Activated CD4-positive, alpha-beta T cell treated with anti-CD3 and anti-CD28 coated beads, Interleukin-2, Interleukin-4, amounts not matched to agents 100 ng/mL and 50 ng/mL, durations not matched to agents 16 hours and 8 hours (primary cell): Measurements from ENCODE around the gene LHX4.

ENCODE experiments used
- DNase-seq: peaks from one replicate; pipeline ENCODE4 v3.0.0-alpha.2; 2020; ENCODE audit warnings: low spot score

The LHX4 gene

DNA sequence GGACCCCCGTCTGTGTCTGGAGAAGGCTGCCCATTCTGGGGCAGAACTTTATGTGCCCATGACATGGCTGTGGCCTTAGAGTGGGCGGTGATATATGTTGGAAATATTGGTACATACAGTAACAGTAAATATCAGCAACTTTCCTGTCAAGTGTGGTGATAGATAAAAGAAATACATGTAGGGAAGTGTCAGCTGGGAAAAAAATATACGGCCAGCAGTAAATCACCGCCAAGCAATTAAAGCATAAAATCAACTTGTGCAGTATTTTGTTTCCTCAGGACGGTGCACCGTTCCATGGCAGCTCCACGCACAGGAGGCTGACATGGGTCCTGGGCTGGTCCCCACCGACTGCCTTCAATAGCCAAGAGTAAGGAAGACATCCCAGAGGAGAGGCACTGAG lies 27.4 kb downstream of the LHX4 start:
- no peak for DNase-seq

DNA sequence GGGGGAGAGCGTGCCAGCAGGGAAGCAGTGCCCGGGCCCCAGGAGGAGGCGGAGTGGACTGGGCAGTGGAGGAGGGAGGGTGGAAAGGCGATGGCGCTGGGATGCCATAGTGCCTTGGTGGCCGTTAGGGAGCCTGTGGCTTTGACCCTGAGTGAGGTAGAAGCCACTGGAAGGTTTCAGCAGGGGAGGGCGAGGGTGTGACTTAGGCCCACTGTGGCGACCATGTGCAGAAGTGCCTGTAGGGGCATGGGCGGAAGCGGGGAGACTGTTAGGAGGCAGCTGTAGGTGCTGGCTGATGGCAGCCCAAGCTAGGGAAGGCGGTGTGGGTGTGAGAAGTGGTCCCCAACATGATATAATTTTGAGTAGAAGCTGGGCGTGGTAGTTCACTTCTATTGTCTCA lies 28.2 kb downstream of the LHX4 start:
- no peak for DNase-seq

DNA sequence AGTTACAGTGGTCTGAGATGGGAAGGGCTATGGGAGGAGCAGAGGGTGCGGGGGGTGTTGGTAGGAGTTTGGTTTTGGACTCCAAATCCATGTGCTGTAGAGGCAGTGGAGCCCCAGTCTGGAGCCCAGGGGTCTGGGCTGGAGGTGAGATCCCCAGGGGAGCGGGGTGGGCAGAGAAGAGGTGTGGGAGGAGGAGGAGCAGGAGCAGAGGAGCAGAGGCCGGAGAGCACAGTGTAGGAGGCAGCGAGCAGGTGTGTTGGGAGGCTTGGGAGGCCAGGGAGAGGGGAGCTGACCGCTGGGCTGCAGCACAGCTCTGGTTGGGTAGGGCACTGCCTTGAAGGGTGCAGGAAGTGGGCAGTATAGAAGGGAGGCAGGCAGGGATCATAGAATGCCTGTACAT lies 28.9 kb downstream of the LHX4 start:
- DNase-seq = no peak

DNA sequence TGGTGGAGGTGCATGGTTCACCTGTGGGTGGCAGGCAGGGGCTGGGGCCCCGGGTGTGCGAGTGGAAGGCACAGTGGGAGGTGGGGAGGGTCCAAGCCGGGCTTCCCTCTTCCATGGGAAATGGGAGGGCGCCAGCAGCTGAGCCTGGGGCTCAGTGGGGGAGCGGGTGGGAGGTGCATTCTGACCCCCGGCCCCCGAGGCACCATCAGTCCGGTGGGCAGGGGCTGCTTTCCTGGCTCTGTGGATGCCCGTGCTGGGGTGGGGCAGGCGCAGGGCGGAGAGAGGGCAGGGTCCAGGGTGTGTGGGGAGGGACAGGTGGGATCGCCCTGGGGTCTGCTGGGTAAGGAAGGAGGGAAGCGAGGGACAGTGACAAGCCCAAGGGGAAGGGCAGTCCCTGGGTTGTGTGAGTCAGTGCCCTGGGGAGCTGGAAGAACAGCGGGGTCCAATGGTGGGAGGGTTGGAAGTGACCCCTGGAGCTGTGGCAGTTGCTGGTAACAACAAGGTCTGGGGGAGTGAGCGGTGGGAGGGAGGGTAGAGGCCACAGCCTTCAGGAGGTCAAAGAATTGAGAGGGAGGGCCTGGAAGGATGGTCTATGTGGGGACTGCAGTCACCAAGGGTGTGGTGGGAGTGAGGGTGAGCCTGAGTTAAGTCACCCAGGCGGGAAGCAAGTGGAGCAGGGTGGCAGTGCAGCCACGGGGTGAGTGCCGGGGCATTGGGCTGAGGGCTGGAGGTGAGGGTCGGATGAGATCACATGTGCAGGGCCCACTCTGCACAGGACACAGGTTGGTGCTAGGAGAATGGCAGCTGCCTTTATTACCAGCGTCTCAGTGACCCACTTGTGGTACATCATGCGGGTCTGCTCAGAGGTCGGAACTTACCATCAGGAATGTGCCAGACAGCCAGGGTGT lies 29.6 kb downstream of the LHX4 start:
- DNase-seq = no peak

DNA sequence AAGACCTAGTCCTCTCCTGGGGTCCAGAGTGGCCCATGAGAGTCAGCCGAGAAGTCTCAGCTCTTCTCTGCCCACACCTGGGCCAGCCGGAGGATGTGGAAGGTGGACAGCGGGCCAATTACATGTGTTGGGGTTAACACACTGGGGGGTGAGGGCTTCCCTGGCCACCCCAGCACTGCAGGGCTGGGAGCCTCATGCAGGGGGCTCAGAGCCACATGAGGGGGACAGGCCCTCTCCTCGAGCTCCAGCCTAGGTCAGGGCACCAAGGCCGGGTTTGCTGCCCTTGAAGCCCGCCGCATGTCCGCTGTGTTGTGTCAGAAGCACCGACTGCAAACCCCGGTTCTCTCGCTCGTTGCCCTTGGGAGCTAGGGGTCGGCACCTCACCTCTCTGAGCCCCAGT lies 30.5 kb downstream of the LHX4 start:
- no peak for DNase-seq

DNA sequence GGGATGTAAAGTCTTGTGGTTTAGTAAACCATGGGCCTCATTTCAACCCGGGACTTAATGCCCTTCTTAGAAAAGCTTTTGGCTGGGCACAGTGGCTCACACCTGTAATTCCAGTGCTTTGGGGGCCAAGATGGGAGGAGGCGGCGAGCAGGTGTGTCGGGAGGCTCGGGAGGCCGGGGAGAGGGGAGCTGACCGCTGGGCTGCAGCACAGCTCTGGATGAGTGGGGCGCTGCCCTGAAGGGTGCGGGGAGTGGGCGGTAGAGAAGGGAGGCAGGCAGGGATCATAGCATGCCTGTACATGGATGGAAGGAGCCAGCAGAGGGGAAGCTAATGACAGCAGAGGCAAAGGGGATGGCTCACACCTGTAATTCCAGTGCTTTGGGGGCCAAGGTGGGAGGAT lies 31.0 kb downstream of the LHX4 start:
- DNase-seq = no peak

DNA sequence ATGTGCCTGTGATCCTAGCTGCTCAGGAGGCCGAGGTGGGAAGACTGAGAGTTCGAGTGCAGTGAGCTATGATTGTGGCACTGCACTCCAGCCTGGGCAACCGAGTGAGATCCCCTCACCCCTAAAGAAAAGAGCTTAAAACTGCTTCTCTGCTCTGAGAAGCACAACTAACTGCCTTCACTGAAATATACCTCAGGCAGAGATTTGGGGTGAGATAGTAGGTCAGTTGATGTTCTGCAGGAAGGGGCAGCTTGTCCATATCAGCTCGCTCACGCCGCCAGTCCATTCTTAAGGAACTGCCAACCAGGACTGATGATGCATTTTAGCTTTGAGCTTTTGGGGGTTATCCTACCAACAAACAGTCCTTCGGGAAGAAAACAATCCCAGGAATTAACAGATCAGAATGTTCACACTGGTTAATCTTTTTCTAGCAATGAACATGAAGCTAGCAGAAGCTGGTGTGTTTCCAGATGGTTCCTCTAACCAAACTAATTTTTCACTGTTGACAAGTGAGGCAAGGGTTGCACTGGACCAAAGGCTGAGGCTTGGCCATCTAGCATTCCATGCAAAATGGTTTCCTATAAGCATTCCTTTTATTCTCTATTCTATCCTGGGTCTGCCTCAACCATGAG lies 31.6 kb downstream of the LHX4 start:
- no peak for DNase-seq

DNA sequence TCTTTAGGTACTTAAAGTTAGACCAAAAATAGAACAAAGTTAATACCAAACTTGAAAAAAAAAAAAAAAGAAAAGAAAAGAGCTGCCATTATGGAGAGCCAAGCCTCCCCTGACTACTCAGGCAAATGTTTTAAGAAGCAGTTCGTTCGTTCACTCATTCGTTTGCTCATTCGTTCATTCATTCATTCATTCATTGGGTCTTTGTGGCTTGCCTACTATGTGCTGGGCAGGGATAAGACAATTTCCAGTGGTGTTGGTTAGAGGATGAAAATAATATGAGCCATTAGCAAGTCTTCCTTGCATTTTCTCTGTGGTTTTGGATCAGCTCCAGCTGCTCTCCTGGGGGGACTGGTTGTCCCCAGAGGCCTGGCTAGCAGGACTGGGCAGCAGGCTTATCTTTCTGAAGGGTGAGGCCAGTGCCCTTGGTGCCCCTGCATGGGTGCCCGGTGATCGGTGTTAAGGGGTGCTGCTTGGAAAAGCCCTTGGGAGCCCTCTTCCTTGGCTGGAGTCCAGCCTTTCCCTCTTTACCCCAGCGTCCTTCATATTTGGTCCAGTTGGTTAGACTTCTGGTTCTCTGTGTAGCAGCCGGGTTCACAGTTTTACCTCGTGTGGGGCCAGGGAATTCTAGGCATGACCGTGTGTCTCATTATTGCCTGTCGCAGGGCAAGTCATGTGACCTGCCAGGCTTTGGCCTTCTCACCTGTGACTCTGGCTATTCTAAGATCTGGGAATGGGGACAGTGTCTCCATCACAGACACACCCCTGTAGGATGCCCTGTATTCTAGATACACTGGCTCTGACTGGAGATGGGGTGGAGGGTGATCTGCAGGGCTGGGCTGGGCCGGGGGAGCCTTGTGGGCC lies 32.8 kb downstream of the LHX4 start:
- DNase-seq = no peak

DNA sequence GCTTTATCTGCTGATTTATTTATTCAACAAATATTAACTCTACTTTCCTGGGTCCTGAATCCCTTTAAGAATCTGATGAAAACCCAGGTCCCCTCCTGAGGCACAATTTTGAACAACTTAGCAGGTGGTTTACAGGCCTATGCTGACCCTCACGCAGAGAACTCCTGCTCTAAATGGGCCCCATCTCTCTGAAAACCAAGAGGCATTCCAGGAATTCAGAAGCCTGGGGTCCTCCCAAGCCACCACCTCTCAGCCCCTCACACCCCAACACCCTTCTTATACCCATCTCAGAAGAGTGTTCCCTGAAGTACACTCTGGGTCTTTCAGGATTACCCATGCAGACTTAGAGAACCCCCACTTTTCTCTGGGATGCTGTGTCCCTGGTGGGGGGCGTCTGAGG lies 34.5 kb downstream of the LHX4 start:
- no peak for DNase-seq

DNA sequence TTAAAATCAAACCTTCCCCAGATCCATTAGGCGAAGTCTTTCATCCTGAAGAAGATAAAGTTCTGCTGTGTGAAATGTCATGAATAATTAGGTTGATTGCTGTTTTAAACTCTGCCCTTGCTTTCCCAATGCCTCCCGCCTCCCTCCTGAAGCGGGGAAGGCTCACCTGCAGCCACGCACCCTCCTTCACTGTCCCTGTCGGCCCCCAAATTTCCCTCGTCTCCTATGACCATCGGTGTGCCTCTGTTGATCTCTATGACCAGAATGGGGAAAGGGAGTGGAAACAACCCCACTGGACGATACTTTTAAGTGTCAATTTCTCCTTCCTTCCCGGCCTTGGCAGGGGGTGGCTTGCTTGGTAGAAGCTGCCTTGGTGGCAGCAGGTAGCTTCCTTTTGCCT lies 35.1 kb downstream of the LHX4 start:
- DNase-seq = no peak

DNA sequence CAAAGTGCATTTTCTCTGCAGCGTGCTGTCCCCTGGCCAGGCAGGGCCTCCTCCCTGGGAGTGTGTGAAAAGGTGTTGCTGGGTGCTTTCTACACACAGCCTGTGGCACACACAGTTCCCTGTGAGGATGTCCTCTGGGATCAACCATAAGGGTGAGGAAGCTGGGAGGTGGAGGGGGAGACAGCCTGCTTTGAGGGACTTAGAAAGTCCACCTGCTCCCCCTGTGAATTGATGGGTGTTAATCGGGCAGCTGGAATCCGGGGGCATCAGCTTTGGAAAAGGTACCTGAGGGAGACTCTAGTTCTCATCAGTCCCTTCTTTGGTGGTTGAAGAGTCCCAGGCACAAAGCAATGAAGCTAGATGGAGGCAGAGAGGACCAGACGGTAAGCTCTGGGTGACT lies 35.8 kb downstream of the LHX4 start:
- no peak for DNase-seq

DNA sequence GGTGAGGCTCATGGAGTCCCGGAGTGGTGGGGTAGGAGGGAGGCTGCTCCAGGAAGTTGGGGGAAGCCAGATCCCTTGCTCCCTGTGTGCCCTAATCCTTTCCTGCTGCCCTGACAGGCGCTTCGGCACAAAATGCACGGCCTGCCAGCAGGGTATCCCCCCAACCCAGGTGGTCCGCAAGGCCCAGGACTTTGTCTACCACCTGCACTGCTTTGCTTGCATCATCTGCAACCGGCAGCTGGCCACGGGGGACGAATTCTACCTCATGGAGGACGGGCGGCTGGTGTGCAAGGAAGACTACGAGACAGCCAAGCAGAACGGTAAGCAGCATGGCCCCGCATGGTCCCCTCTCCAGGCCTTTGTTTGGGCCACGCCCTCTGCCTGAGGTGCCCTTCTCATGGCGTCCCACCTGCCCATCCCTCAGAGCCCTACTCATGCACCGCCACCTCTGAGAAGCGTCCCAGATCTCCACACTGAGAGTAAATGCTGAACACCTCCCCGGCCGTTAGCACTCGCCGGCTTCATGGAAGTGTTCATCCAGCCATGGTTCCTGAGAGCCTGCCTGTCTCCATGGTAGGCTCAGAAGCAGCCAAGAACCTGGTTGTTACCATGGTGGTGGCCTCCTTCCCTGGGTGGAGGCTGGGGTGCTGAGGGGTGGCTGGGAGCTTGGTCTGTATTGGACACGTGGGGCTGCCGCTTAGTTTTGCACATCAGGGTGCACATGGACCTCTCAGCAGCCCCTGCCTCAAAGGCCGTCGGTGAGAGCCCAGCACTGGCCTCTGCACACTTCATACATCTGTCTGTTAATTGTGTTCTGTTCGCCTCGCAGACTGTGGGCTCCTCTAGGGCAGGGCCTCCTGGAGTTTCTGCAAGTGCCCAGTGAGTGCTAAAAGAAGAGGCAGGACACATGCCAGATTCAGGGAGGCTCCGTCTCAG lies 36.5 kb downstream of the LHX4 start:
- no peak for DNase-seq

DNA sequence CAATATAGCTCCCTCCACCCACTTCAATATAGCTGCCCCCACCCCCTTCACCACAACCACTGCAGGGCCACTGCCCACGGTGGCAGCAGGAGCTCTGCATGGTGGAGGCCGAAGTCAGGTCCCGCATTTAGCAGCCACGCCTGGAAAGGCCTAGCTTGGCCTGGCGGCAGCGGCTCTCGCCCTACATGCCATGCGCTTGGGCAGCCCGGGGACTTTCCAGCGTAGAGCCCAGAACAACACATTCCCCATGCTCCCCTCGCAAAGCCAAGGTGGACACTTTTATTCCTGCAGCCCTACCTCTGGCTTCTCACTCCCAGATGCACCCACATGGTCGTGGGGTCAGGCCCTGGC lies 37.1 kb downstream of the LHX4 start:
- no peak for DNase-seq

DNA sequence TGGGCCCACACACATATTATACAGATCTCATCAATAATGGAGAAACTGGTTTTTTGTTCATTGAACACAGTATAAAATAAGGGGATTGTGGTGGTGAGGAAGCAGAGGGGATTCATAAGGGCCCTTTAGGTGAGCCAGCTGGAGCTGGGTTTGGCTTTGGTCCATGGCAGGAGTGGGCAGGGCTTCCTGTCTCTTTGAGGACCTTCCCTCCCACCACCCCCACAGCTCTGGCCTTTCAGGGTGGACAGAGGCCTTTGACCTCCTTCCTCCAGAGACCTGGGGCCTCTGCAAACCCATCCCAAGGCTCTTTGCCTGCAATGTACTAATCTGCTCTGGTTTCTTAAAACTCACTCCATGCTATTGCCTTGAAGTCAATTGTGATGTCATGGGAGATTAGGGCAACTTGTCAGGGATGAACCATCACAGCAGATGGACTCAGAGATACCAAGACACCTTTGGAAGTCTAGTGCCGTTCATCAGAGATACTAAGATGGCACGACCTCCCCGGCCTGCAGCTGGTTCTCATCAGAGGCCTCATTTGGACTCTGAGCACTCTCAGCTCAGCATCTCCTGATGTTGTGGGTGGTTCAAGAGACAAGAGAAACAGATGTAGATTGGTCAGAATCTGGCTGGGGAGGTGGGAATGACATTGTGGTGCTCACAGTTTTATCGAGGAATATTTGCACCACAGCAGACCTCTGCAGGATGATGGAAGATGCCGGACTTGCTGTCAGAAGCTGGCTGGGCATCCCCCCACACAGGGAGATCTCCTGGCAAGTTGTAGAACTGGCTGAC lies 37.9 kb downstream of the LHX4 start:
- DNase-seq = no peak

DNA sequence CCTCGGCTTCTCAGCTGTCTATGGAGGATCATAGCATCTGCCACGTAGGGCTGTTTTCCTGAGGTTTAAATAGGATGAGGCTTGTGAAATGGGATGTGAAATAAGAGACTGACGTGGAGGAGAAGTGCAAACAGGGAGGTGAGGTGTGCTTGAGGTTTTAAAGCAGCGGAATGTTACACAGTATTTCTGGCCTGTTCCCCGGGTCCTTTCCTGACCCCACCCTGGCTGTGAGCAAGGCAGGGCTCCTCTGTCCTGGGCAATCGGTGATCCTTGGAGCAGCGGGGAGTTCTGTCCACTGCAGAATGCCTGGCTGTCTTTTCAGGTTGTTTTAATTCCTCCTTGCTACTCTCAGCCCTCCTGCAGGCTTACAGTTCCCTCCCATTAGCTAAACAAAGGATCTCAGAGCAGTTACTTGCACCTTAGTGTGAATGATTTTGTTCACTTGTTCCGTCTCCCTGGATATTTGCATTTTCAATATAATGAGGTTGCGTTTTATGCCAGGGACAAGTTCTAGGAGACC lies 38.6 kb downstream of the LHX4 start:
- DNase-seq = no peak

DNA sequence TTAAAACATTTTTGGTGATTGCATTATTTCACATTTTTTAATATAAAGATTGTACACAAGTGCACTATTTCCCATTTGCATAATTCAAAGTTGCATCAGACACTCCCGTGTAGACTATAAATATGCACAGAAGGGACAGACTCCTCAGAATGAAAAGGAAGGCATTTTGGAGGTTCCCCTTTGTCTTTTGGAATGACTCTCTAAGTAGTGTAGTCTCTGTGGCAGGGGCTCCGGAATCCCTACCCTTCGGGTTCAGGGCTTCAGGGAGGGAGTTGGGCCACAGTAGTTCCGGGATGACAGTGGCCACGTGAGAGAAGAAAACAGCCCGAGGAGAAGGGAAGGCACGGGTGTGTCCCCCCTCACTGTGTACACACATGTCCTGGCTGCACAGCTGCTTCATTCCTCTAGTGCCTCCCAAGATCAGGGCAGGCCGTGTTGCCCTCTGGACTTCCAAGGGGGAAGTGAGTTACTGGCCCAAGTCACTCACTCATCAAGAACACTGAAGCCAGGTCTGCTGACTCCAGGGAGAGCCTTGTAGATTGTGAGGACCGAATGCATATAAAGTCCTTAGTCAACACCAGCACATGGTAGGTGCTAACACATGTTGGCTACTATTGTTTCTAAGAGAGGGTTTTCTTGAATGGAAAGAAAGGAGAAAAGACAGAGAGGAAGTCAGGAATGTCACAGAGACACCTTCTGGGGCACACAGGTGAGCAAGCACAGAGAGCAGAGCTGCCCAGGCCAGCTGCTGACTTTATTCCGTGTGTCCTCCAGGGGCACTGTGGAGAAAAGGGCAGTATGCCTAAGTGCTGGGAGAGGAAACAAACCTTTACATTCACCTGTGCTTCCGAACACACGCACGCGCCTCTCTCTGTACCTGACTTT lies 39.8 kb downstream of the LHX4 start:
- DNase-seq = no peak

DNA sequence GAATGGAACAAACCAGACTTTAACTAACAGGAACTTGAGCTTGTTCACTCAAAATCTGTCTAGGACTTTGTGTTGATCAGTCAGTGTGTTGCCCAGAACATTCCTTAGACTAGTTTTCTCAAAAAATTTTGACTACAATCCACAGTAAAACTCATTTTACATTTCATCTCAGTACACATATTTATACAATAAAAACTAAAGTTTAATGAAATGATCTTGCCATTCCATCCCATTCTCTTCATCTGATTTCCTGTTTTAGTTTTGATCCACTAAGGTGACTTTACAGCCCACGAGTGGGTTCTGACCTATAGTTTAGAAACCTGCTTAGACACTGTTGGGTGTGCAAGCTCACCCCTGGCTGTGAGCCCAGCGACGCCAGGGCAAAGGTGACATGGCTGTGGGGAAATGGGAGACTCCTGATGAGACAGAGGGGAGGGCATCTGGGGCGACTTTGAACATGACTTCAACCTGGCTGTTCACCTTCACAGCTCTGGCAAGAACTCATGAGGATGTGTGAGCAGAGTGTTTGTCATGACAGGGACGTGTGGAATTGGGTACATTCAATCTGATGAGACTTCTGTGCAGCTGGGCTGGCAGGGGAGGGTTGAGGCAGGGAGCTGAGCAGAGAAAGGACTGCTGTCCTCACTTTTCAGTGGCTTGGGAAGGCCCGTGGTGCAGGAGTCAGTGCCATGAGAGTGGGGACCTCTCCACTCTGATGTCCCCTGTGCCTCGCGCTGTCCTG lies 40.6 kb downstream of the LHX4 start:
- no peak for DNase-seq

DNA sequence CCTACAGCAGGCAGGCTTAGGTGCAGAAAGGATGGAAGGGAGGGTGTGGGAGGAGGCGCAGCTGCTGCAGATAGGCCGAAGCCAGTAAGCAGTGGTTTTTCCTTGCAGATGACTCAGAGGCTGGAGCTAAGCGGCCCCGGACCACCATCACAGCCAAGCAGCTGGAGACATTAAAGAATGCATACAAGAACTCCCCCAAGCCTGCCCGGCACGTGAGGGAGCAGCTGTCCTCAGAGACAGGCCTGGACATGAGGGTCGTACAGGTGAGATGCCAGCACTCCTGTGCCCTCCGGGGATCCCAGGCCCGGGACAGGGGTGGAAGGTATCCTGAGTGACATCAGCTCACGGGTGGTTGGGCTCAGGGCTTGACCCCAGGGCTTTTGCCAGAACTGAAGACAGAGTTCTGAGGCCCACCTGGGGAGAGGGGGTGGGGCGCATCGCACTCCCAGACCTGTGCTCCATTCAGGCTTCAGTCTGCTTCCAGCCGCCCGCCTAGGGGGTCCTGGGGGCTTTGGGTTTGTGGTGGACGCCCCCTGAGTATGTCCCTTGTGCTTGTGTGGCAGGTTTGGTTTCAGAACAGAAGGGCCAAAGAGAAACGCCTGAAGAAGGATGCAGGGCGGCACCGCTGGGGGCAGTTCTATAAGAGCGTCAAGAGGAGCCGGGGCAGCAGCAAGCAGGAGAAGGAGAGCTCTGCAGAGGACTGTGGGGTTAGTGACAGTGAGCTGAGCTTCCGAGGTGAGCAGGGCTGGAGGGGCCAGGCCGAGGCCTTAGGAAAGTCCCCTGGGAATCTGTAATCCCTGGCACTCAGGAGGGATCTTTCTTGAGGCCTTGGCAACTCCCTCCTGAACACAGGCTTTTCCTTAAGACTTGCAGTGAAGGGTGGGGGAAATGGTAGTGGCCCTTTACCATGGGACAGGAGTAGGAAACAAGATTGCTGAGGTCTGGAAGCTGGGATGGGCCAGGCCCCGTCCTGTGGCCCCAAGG lies 41.5 kb downstream of the LHX4 start:
- no peak for DNase-seq
